GM10248 (cell line): Measurements from ENCODE around the gene ATG12.

ENCODE experiments used
- CTCF ChIA-PET: fragments of 300-600 bp; sonication (Branson Sonifier 250); formaldehyde crosslinking; extraction: SDS; loops from one replicate; lab custom pipeline; 2021; ENCODE audit warnings: antibody characterized with exemption; lab: Yijun Ruan, JAX
- POLR2A ChIA-PET: fragments of 350-650 bp; sonication (Branson Sonifier 250); formaldehyde crosslinking; extraction: SDS; loops from one replicate; lab custom pipeline; 2020; ENCODE audit warnings: antibody characterized with exemption; lab: Yijun Ruan, JAX
- DNase-seq: peaks from one replicate; pipeline ENCODE4 v3.0.0; 2012; ENCODE audit errors: extremely low spot score
- CTCF ChIP-seq: IDR thresholded peaks from 2 replicates; pipeline ENCODE4 v1.5.1; 2012; ENCODE audit warnings: mild to moderate bottlenecking, low read depth; ENCODE audit errors: extremely low read depth, missing control alignments, control extremely low read depth

The ATG12 gene

GRCh38 chr5:115855959-115856358 is 14.6 kb upstream of the ATG12 start:
- DNase-seq = no peak
- TF ChIP-seq CTCF = no peak
- ChIA-PET CTCF (interaction anchor here (1.3 kb wide), 1 partner anchor 10 kb away, joined by 3 read pairs; no protein-coding TSS in a partner anchor), POLR2A (no interaction called here)

- ChIA-PET CTCF (no interaction called here), POLR2A (no interaction called here)
- DNase-seq = no peak
- no peak for TF ChIP-seq CTCF
Observed at GRCh38 chr5:115854139-115854538, 12.8 kb upstream of the ATG12 start.

GRCh38 chr5:115850744-115851416 is 9.5 kb upstream of the ATG12 start:
- ChIA-PET POLR2A (no interaction called here), CTCF (interaction anchor here (3.1 kb wide), 1 partner anchor 11 kb away, joined by 15 read pairs; the partner anchor contains the start of genes AP3S1 and ATG12)
- no peak for DNase-seq
- no peak for TF ChIP-seq CTCF

GRCh38 chr5:115849258-115849798 is 8.0 kb upstream of the ATG12 start:
- POLR2A ChIA-PET = no interaction called here

GRCh38 chr5:115847290-115847689 is 5.9 kb upstream of the ATG12 start:
- POLR2A ChIA-PET = no interaction called here
- TF ChIP-seq CTCF = no peak
- CTCF ChIA-PET = interaction anchor here (1.4 to 1.6 kb wide), 2 partner anchors 12 to 222 kb away, joined by 3 to 4 read pairs; no protein-coding TSS in a partner anchor
- DNase-seq = no peak

More at GRCh38 chr5:115849258-115849798, 8.0 kb upstream of the ATG12 start:
- no peak for DNase-seq
- CTCF ChIA-PET = interaction anchor here (3.1 kb wide), 1 partner anchor 9 kb away, joined by 15 read pairs; the partner anchor contains the start of genes AP3S1 and ATG12
- no peak for TF ChIP-seq CTCF

- POLR2A ChIA-PET = no interaction called here
- CTCF ChIA-PET = interaction anchor here (1.5 kb wide), 2 partner anchors 13 to 225 kb away, joined by 4 read pairs; no protein-coding TSS in a partner anchor
- DNase-seq = no peak
- no peak for TF ChIP-seq CTCF
Observed at GRCh38 chr5:115844321-115844817, 3.0 kb upstream of the ATG12 start.
